Activated CD4-positive, alpha-beta memory T cell treated with anti-CD3 and anti-CD28 coated beads, Interleukin-2, amount 10 ng/mL, durations not matched to agents 7 days and 5 days (primary cell): Measurements from ENCODE around the gene IFRD2. TPM values are rescaled to one million over a fixed set of nuclear protein-coding genes. Genes with fewer than 3 reads are reported as not detected.

Experiments
- CTCF ChIA-PET: fragments of 350-600 bp; sonication (Branson Sonifier 250); formaldehyde crosslinking; loops from one replicate; lab custom pipeline; 2021; ENCODE audit warnings: antibody characterized with exemption, inconsistent platforms; lab: Charles Lee
- POLR2A ChIA-PET: fragments of 350-600 bp; sonication (Branson Sonifier 250); formaldehyde crosslinking; loops from one replicate; lab custom pipeline; 2021; ENCODE audit warnings: antibody characterized with exemption; lab: Charles Lee
- DNase-seq: peaks from one replicate; pipeline ENCODE4 v3.0.0-alpha.2; 2020
- H3K27ac Mint-ChIP-seq: one replicate; pipeline ENCODE4 v1.8.0; 2021; ENCODE audit warnings: mild to moderate bottlenecking, mixed read lengths
- H3K27me3 Mint-ChIP-seq: one replicate; pipeline ENCODE4 v1.8.0; 2021; ENCODE audit warnings: mixed read lengths
- H3K36me3 Mint-ChIP-seq: one replicate; pipeline ENCODE4 v1.8.0; 2021; ENCODE audit warnings: low read depth, mixed read lengths
- H3K4me1 Mint-ChIP-seq: one replicate; pipeline ENCODE4 v1.8.0; 2021; ENCODE audit warnings: mixed read lengths
- H3K4me3 Mint-ChIP-seq: one replicate; pipeline ENCODE4 v1.8.0; 2021; ENCODE audit warnings: mild to moderate bottlenecking, mixed read lengths
- H3K9me3 Mint-ChIP-seq: one replicate; pipeline ENCODE4 v1.8.0; 2021; ENCODE audit warnings: mixed read lengths
- total RNA-seq, 2 experiments: library from RNA; stranded (reverse); gene quantifications; one replicate each; pipeline ENCODE4 v1.2.3, GENCODE V29; 2021

The IFRD2 gene
- total RNA-seq, 2 experiments from 2014 or later = 40.6 to 45.0 TPM

DNA sequence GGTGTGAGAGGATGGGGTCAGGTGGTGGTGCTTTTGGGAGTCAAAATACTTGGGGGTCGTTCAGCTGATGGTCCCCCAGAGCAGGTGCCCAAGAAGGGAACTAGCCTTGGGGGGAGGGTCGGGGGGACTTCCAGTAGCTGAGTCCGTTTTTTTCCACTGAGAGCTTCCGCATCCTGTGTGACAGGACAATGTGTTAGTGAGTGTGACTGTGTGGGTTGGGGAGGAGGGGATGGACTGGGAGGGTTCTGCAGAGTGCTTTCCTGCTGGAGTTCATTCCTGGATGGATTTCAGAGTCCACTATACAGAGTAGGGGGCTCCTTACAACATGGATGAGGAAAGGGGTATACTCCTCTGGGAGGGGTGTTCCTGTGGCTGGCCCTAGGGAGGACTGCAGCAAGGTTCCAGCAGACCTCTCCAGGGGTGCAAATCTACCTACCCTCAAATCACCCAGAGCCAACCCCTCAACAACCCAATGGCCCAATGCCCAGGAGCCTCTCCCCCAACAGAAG lies 30.9 kb upstream of the IFRD2 start:
- ChIA-PET POLR2A (interaction anchor here (2.2 to 31.7 kb wide), 2 partner anchors 19 to 24 kb away, joined by 21 to 704 read pairs; partner anchors contain the start of genes CYB561D2, HYAL3, NAA80 and NPRL2), CTCF (interaction anchor here (0.8 to 6.7 kb wide), 4 partner anchors 12 to 48 kb away, joined by 3 to 82 read pairs (median 36); partner anchors contain the start of genes HYAL3, IFRD2 and NAA80)
- no peak overlapping the region for H3K4me3 Mint-ChIP-seq
- H3K36me3 Mint-ChIP-seq = peaks cover 2% of the 10 kb centered on the region
- peaks cover 48% of the 10 kb centered on the region for H3K4me1 Mint-ChIP-seq
- no peak for DNase-seq
- no peaks in the 10 kb centered on the region for H3K27me3 Mint-ChIP-seq
- peak overlapping the region; percentile 31 for H3K27ac Mint-ChIP-seq
- no peaks in the 10 kb centered on the region for H3K9me3 Mint-ChIP-seq

DNA sequence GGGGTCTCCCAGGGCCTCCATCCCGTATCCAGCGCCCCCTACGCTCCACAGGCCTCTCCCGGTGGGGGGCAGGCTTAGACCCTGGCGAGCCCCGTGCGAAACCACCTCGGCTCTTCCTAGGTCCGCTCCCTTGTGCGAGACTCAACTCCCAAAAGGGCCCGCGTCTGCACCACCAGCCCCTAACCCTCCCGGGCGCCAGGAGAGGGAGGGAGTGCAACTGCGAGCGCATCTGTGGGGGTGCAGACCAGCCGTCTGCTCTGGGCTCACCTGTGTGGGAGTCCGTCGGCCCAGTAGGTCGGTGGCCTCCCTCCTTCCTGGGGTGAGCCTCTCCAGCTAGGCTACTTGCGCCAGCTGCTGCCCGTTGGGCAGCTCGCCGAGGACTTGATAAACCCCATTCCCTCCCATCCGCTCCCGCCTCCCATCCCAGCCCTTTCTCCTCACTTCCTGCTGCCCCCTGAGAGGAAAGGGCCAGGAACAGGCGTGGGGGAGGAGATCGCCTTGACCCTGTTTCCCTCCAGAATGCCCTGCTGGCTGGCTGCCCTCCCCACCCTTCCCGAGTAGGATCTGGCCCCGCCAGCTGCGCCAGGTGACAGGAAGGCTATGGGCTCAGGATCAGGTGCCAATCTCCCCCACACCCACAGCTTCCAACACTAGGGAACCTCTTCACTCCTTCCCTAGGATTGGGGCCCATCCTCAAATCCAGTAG lies 30.3 kb upstream of the IFRD2 start, which contains the start of gene HYAL2:
HYAL2 (minus strand) TSS at position 360 of the 706 bp plus-strand sequence. CDS start 2,256 bp downstream, outside the sequence.
- Mint-ChIP-seq H3K36me3 (no peaks in the 10 kb centered on the region), H3K27me3 (no peaks in the 10 kb centered on the region)

DNA sequence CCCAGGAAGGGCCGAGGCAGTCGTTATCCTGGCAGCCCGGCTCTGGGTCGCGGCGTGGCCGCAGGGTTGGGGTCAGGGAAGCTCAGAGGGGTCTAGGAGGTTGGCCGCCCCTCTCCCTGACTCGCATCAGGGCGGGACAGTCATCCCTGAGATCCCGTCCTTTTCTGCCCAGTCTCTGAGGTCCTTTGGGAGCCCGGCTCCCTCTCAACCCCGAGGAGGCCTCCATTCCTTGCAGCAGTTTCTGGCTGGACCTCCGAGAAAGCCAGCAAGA lies 29.8 kb upstream of the IFRD2 start:
- Mint-ChIP-seq H3K27me3 (no peaks in the 10 kb centered on the region), H3K4me1 (peaks cover 48% of the 10 kb centered on the region), H3K36me3 (no peaks in the 10 kb centered on the region), H3K27ac (no peak overlapping the region), H3K4me3 (peak overlapping the region; percentile 37), H3K9me3 (no peaks in the 10 kb centered on the region)
- POLR2A ChIA-PET = interaction anchor here (1.1 to 31.7 kb wide), 3 partner anchors 21 to 75 kb away, joined by 3 to 704 read pairs (median 113); partner anchors contain the start of genes CYB561D2, HYAL3, NAA80 and NPRL2
- DNase-seq = no peak
- CTCF ChIA-PET = interaction anchor here (0.9 to 6.7 kb wide), 5 partner anchors 13 to 75 kb away, joined by 3 to 82 read pairs (median 6); partner anchors contain the start of genes HYAL3, NAA80 and RASSF1

More for the DNA sequence above, 30.3 kb upstream of the IFRD2 start, which contains the start of gene HYAL2:
- ChIA-PET POLR2A (interaction anchor here (1.1 to 31.7 kb wide), 3 partner anchors 20 to 76 kb away, joined by 3 to 704 read pairs (median 113); partner anchors contain the start of genes CYB561D2, HYAL3, NAA80 and NPRL2), CTCF (interaction anchor here (0.8 to 6.7 kb wide), 3 partner anchors 13 to 48 kb away, joined by 3 to 82 read pairs (median 61); partner anchors contain the start of genes HYAL3 and NAA80)
- H3K9me3 Mint-ChIP-seq = no peaks in the 10 kb centered on the region
- H3K4me3 Mint-ChIP-seq = peak within 1 kb of the TSS; percentile 72
- H3K4me1 Mint-ChIP-seq = peaks cover 49% of the 10 kb centered on the region
- no peak for DNase-seq
- peak within 1 kb of the TSS; percentile 83 for H3K27ac Mint-ChIP-seq

DNA sequence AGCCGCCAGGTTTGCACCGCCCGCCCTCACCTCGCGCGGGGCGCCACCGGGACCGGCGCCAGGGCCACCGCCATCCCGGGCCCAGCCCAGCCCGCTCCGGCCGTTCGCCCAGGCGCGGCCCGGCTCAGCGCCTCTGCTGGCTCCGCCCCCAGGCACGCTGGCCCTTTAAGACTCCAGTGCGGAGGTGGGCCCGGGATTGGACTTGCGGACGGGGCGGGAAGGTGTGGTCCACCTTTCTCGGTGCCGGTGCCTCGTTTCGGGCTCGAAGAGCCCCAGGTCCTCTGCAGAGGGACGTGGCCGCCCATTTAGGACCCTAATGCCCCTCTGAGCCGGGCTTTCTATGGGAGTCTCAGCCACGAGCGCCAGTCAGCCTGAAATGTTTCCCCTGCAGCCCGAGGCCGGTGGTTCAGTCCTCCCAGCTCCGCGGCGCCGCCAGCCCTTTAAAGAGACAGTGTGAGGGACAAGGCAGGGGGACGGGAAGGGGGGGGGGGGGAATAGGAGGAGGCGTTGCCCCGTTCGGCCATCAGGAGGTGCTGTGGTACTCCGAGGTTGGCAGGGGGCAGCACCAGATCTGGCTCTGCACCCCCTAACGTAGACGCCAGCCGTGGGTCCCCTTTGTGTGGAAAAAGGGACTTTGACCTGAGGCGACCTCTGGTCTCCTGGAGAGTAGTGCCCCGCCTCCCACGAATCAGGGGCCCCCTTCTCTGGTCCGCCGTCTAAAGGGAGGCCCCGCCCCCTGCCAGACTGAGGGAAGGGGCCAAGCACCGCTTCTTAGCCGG lies 29.3 kb upstream of the IFRD2 start:
- ChIA-PET POLR2A (interaction anchor here (1.1 to 31.7 kb wide), 3 partner anchors 21 to 75 kb away, joined by 3 to 704 read pairs (median 113); partner anchors contain the start of genes CYB561D2, HYAL3, NAA80 and NPRL2), CTCF (interaction anchor here (0.6 to 6.7 kb wide), 7 partner anchors 14 to 125 kb away, joined by 3 to 82 read pairs (median 5); partner anchors contain the start of genes HYAL3, NAA80 and RASSF1)
- Mint-ChIP-seq H3K36me3 (no peaks in the 10 kb centered on the region), H3K9me3 (no peaks in the 10 kb centered on the region), H3K27me3 (no peaks in the 10 kb centered on the region), H3K4me1 (peaks cover 48% of the 10 kb centered on the region), H3K27ac (peak overlapping the region; percentile 83), H3K4me3 (peak overlapping the region; percentile 72)
- peak; percentile 85 for DNase-seq

DNA sequence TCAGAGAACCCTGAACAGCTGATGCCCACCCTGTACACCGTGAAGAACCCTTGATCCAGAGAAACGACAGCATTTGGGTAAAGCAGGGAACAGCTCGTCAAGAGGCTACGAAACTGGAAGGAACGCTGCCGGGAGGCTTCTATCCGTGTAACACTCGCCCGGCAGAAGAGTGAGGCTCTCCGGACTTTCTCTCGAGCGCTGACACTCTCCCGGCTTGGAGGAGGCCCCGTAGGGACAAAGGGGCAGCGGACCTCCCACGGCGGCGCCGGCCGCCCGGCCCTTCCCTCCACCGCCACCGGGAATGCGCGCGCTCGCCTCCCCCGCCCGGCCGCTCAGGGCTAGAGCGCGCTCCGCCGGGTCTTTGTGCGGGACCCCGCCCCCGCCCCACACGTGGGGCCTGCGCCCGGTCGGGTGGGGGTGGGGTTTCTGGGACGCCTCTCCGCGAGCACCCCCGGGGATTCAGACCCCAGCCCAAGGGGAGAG lies 28.7 kb upstream of the IFRD2 start:
- Mint-ChIP-seq H3K4me1 (peaks cover 52% of the 10 kb centered on the region), H3K27me3 (no peaks in the 10 kb centered on the region), H3K36me3 (peaks cover 4% of the 10 kb centered on the region), H3K27ac (peak overlapping the region; percentile 69), H3K4me3 (peak overlapping the region; percentile 86), H3K9me3 (no peaks in the 10 kb centered on the region)
- CTCF ChIA-PET = interaction anchor here (0.6 to 6.7 kb wide), 7 partner anchors 14 to 124 kb away, joined by 3 to 82 read pairs (median 5); partner anchors contain the start of genes HYAL3, NAA80 and RASSF1
- peak; percentile 71 for DNase-seq
- POLR2A ChIA-PET = interaction anchor here (9.6 to 31.7 kb wide), 2 partner anchors 22 kb away, joined by 113 to 704 read pairs; partner anchors contain the start of genes CYB561D2, HYAL3, NAA80 and NPRL2

DNA sequence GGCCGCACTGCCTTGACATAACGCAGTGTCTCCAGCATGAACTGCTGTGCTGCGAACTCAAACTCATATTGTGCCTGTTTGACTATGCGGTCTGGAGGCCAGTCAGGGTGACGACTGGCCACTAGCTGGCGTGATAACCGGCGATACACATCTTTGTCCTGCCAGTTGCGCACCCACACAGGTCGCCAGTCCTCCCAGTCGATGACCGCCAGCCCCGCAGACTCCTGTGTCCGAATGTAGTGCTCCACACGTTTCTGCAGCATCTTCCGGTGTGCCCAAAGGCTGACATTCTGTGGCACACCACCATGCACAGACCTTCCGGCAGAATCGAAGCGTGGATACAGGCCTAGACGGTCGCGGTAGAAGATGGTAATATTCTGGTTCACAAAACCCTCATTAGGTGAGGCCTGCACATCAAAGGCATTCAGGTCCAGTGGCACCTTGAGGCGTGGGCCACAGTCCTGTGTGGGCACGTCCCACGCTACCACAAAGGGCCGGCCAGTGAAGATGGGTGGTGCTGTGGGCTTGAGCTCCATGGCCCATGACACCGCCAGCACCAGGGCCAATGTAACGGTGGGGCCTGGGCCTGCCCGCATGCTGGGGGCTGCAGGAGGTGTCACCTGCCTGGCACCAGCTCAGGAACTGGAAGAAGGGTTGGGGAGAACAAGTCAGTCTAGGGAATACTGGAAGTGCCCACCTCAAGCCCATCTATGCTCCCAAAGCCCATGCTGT lies 27.8 kb upstream of the IFRD2 start:
- Mint-ChIP-seq H3K27ac (peak overlapping the region; percentile 37), H3K4me3 (peak overlapping the region; percentile 86), H3K27me3 (no peaks in the 10 kb centered on the region), H3K4me1 (peaks cover 58% of the 10 kb centered on the region), H3K36me3 (peaks cover 4% of the 10 kb centered on the region), H3K9me3 (no peaks in the 10 kb centered on the region)
- peak; percentile 16 for DNase-seq
- ChIA-PET CTCF (interaction anchor here (1.0 to 6.7 kb wide), 3 partner anchors 14 to 21 kb away, joined by 3 to 82 read pairs (median 61); partner anchors contain the start of genes HYAL3 and NAA80), POLR2A (interaction anchor here (9.6 to 31.7 kb wide), 2 partner anchors 21 to 23 kb away, joined by 113 to 704 read pairs; partner anchors contain the start of genes CYB561D2, HYAL3, NAA80 and NPRL2)

DNA sequence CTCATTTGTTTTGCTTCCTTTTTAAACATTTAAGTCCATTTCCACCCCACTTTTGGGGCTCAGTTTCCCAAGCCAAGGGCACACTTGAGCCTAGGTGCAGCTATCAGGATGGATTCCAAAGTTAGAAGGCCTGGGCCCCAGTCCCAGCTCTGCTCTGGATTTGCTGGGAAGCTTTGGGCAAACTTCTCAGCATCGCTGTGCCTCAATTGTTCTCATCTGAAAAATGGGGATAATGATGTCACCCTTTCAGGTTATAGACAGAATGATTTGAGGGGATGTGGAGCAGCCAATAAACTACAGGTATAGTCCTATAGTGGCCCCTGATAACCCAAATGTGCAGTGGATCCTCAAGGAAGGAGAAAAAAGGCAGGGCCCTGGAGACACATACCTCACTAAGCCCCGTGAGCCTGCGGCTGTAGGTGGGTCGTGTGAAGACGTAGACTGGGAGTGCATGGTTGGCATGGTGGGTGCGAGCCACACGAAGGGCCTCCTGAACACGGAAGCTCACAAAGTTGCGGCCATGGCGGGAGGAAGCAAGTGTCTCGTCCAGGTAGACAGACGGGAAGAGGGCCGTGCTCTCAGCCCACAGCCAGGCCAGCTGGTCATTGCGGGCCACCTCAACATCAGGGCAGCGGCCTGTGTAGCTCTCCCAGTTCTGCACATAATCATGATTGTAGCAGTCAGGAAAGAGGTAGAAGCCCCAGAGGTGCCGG lies 27.1 kb upstream of the IFRD2 start:
- H3K4me1 Mint-ChIP-seq = peaks cover 59% of the 10 kb centered on the region
- DNase-seq = no peak
- peaks cover 4% of the 10 kb centered on the region for H3K36me3 Mint-ChIP-seq
- no peaks in the 10 kb centered on the region for H3K27me3 Mint-ChIP-seq
- no peak overlapping the region for H3K27ac Mint-ChIP-seq
- ChIA-PET CTCF (interaction anchor here (1.0 to 2.0 kb wide), 2 partner anchors 13 to 20 kb away, joined by 3 to 8 read pairs; partner anchors contain the start of genes HYAL3 and NAA80), POLR2A (interaction anchor here (9.6 to 31.7 kb wide), 2 partner anchors 21 to 23 kb away, joined by 113 to 704 read pairs; partner anchors contain the start of genes CYB561D2, HYAL3, NAA80 and NPRL2)
- H3K4me3 Mint-ChIP-seq = peak overlapping the region; percentile 86
- no peaks in the 10 kb centered on the region for H3K9me3 Mint-ChIP-seq

DNA sequence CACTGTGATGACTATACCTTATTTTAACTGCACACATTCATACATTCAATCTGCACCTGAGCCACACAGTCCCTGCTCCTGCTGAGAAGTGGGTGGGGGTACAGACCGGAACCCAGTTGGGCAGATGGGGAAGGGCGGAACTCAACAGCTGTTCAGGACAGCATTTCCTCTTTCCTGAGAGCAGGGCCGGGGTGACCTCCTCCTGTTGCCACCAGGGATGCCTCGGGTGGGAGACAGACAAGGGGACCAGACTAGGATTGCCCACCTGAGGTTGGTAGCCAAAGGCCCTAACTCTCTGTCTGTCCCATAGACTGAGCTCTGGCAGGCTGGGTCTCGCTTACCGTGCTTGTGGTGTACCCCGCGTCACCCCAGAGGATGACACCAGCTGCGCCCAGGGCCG lies 26.4 kb upstream of the IFRD2 start:
- no peaks in the 10 kb centered on the region for H3K27me3 Mint-ChIP-seq
- CTCF ChIA-PET = interaction anchor here (0.8 to 2.0 kb wide), 2 partner anchors 18 to 19 kb away, joined by 3 to 8 read pairs; partner anchors contain the start of genes HYAL3 and NAA80
- POLR2A ChIA-PET = interaction anchor here (9.6 to 31.7 kb wide), 2 partner anchors 20 to 24 kb away, joined by 113 to 704 read pairs; partner anchors contain the start of genes CYB561D2, HYAL3, NAA80 and NPRL2
- DNase-seq = no peak
- H3K4me1 Mint-ChIP-seq = peaks cover 64% of the 10 kb centered on the region
- H3K36me3 Mint-ChIP-seq = peaks cover 4% of the 10 kb centered on the region
- no peaks in the 10 kb centered on the region for H3K9me3 Mint-ChIP-seq
- no peak overlapping the region for H3K4me3 Mint-ChIP-seq
- peak overlapping the region; percentile 14 for H3K27ac Mint-ChIP-seq

DNA sequence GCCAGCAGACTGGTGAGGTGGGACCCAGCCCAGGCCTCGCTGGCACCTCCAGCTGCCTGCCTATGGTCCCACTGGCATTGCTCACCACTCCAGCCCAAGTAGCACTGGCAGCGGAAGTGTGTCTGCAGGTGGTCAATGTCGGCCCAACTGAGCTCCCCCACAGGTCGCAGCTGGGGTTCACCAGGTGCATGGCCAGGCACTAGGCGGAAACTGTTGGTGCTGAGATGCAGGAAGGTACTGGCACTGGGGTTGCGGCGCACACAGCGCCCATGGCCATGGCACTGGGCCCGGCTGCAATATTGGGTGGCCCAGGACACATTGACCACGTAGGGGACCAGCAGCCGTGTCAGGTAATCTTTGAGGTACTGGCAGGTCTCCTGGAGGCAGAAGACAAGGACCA lies 25.9 kb upstream of the IFRD2 start:
- H3K27me3 Mint-ChIP-seq = no peaks in the 10 kb centered on the region
- CTCF ChIA-PET = interaction anchor here (0.8 to 2.0 kb wide), 5 partner anchors 19 to 198 kb away, joined by 3 to 8 read pairs (median 3); partner anchors contain the start of genes HYAL3 and NAA80
- POLR2A ChIA-PET = interaction anchor here (1.5 to 31.7 kb wide), 3 partner anchors 19 to 26 kb away, joined by 6 to 704 read pairs (median 113); partner anchors contain the start of genes CYB561D2, HYAL3, IFRD2 and NAA80
- peaks cover 61% of the 10 kb centered on the region for H3K4me1 Mint-ChIP-seq
- no peak for DNase-seq
- peak overlapping the region; percentile 14 for H3K27ac Mint-ChIP-seq
- H3K36me3 Mint-ChIP-seq = peaks cover 4% of the 10 kb centered on the region
- no peaks in the 10 kb centered on the region for H3K9me3 Mint-ChIP-seq
- H3K4me3 Mint-ChIP-seq = no peak overlapping the region

DNA sequence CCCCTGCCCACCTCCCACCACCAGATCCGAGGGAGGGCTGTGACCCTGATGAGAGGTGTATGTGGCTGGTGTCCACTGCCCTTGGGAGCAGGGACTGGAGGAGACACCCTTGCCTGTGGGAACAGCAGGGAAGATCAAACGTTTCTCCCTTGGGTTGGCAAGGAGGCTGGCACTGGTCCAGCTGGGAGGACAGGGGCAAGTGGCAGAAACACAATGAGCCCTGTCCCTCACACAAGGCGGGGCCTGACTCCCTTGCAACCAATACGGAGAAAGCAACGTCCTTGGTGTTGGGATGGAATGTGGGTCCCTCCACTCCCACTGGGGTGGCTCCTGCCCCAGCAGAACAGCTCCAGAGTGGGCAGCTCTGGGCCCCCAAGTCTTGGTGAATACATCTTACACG lies 25.1 kb upstream of the IFRD2 start:
- no peak for DNase-seq
- Mint-ChIP-seq H3K27me3 (no peaks in the 10 kb centered on the region), H3K4me1 (peaks cover 59% of the 10 kb centered on the region), H3K9me3 (no peaks in the 10 kb centered on the region), H3K27ac (peak overlapping the region; percentile 95), H3K4me3 (no peak overlapping the region), H3K36me3 (peaks cover 4% of the 10 kb centered on the region)
- ChIA-PET CTCF (interaction anchor here (0.8 to 3.4 kb wide), 5 partner anchors 18 to 197 kb away, joined by 3 to 17 read pairs (median 3); partner anchors contain the start of genes HYAL3, IFRD2 and NAA80), POLR2A (interaction anchor here (1.0 to 31.7 kb wide), 7 partner anchors 12 to 28 kb away, joined by 3 to 704 read pairs (median 6); partner anchors contain the start of genes CYB561D2, HYAL3, IFRD2 and NAA80)
